Sigmoid colon (tissue), 7 donors: ENCODE measurements around the gene DCDC2C. TPM values are rescaled to one million over a fixed set of nuclear protein-coding genes. Genes with fewer than 3 reads are reported as not detected.
"Not testable (repeated sequence)": the region's sequence is repeated elsewhere in the genome, so short reads cannot be mapped to it uniquely, and the experiment has no call there.

Experiments
- DNase-seq: peaks from one replicate; pipeline ENCODE4 v3.0.0-alpha.2; 2019
- H3K27ac ChIP-seq, 4 donors: fragments of 200-600 bp; sonication (generic); one replicate each; pipeline ENCODE4 v1.5.1; 2016 to 2019; ENCODE audit warnings: mild to moderate bottlenecking in 1 of 4
- H3K27me3 ChIP-seq, 3 donors: fragments of 200-600 bp; sonication (generic); one replicate each; pipeline ENCODE4 v1.5.1; 2019; ENCODE audit warnings: mild to moderate bottlenecking in 1 of 3
- H3K36me3 ChIP-seq, 4 donors: fragments of 200-600 bp; sonication (generic); one replicate each; pipeline ENCODE4 v1.5.1; 2016 to 2019
- H3K4me1 ChIP-seq, 4 donors: fragments of 200-600 bp; sonication (generic); one replicate each; pipeline ENCODE4 v1.5.1; 2017 to 2019
- H3K4me3 ChIP-seq, 4 donors: fragments of 200-600 bp; sonication (generic); one replicate each; pipeline ENCODE4 v1.5.1; 2017 to 2019; ENCODE audit warnings: mild to moderate bottlenecking in 2 of 4, moderate library complexity in 1 of 4
- H3K9me3 ChIP-seq, 4 donors: fragments of 200-600 bp in 3 of 4; sonication (generic) in 3 of 4; one replicate each; pipeline versions ENCODE4 v1.5.1 to v1.6.1; 2013 to 2019
- CTCF ChIP-seq, 4 experiments: fragments of 450-650 bp in 3 of 4; fragments of 200-600 bp in 1 of 4; IDR thresholded peaks; one replicate each; pipeline ENCODE4 v1.5.1; 2016 to 2019; ENCODE audit warnings: antibody characterized with exemption in 4 of 4, mild to moderate bottlenecking in 3 of 4, moderate library complexity in 2 of 4
- EP300 ChIP-seq, 4 donors: sonication (generic); formaldehyde crosslinking; IDR thresholded peaks; one replicate each; pipeline ENCODE4 v1.6.1; 2017; ENCODE audit warnings: antibody characterized with exemption in 4 of 4
- POLR2A ChIP-seq, 2 donors: fragments of 450-650 bp; IDR thresholded peaks; one replicate each; pipeline ENCODE4 v1.6.1; 2016; ENCODE audit warnings: antibody characterized with exemption in 2 of 2, mild to moderate bottlenecking in 2 of 2, moderate library complexity in 2 of 2
- POLR2AphosphoS5 ChIP-seq, 4 donors: sonication (generic); formaldehyde crosslinking; IDR thresholded peaks; one replicate each; pipeline ENCODE4 v1.6.1; 2017; ENCODE audit warnings: antibody characterized with exemption in 4 of 4
- WGBS, 2 donors: extraction: QIAGEN DNeasy Blood & Tissue Kit; methylation state at CpG; one replicate each; pipeline ENCODE4 v1.1.7; 2013; 5-methylcytosine and 5-hydroxymethylcytosine counted together
- intact Hi-C: fragments of 100-400 bp; cut with DNase I; formaldehyde crosslinking; loops from one replicate; pipeline ENCODE4 v1.15.1; 2023
- polyA plus RNA-seq, 3 donors: library from polyadenylated mRNA; stranded (reverse); fragments of 200-250 nt; gene quantifications; one replicate each; pipeline ENCODE4 v1.2.3, GENCODE V29; 2013
- total RNA-seq, 4 donors: library from RNA; depleted of rRNA; stranded (reverse); fragments of >200 nt; gene quantifications; one replicate each; pipeline ENCODE4 v1.1.0, GENCODE V29; 2016
- donor health status: healthy with polysubstance abuse.
- donor health status: Bipolar disorder and iron deficiency.
- donor health status: healthy.

Gene DCDC2C
- total and polyA plus RNA-seq, 7 donors = 0.33 TPM; not detected in 6

- Histone ChIP-seq H3K9me3 (no peaks in the 10 kb centered on the region), H3K27ac (no peak overlapping the region), H3K4me1 (peaks cover 0 to 3% (median 2%) of the 10 kb centered on the region in 4 donors), H3K4me3 (no peak overlapping the region), H3K36me3 (no peaks in the 10 kb centered on the region), H3K27me3 (no peaks in the 10 kb centered on the region)
- intact Hi-C loops = no loop called here
- WGBS, 2 donors = 70 to 72% methylated on average over 36 of the region's 36 CpGs
- DNase-seq = no peak
- no peak for TF ChIP-seq EP300 (IDR thresholded peaks at IDR 0.05)
- no peak for TF ChIP-seq POLR2AphosphoS5 (IDR thresholded peaks at IDR 0.05)
- TF ChIP-seq POLR2A (IDR thresholded peaks at IDR 0.05) = no peak
- no peak for TF ChIP-seq CTCF (IDR thresholded peaks at IDR 0.05)
Measured at GRCh38 chr2:3656762-3657721, 46.3 kb upstream of the DCDC2C start.

- Histone ChIP-seq H3K27me3 (no peaks in the 10 kb centered on the region), H3K27ac (no peak within 1 kb of the TSS), H3K9me3 (no peaks in the 10 kb centered on the region), H3K36me3 (no peaks in the 10 kb centered on the region), H3K4me3 (no peak within 1 kb of the TSS), H3K4me1 (no peaks in the 10 kb centered on the region)
- DNase-seq = no peak
- WGBS, 2 donors = 88 to 93% methylated on average over 7 of the region's 7 CpGs
- intact Hi-C loops = no loop called here
- no peak for TF ChIP-seq POLR2A (IDR thresholded peaks at IDR 0.05)
- TF ChIP-seq CTCF (IDR thresholded peaks at IDR 0.05) = no peak
- TF ChIP-seq EP300 (IDR thresholded peaks at IDR 0.05) = no peak
- TF ChIP-seq POLR2AphosphoS5 (IDR thresholded peaks at IDR 0.05) = no peak
Measured at GRCh38 chr2:3657881-3658280, 45.5 kb upstream of the DCDC2C start, which contains the start of gene ALLC. Gene ALLC, plus strand, starts transcription at chr2:3658200. Its CDS starts 12,958 bp downstream, at chr2:3671158.

GRCh38 chr2:3659447-3660432, 43.6 kb upstream of the DCDC2C start:
- WGBS, 2 donors = 77 to 82% methylated on average over 26 of the region's 26 CpGs
- no peaks in the 10 kb centered on the region for H3K36me3 ChIP-seq
- H3K4me1 ChIP-seq = no peaks in the 10 kb centered on the region
- H3K4me3 ChIP-seq = no peak overlapping the region
- H3K9me3 ChIP-seq = no peaks in the 10 kb centered on the region
- DNase-seq = peak; percentile 51
- H3K27me3 ChIP-seq = no peaks in the 10 kb centered on the region
- TF ChIP-seq CTCF (IDR thresholded peaks at IDR 0.05) = no peak
- TF ChIP-seq EP300 (IDR thresholded peaks at IDR 0.05) = no peak
- TF ChIP-seq POLR2A (IDR thresholded peaks at IDR 0.05) = no peak
- no peak for TF ChIP-seq POLR2AphosphoS5 (IDR thresholded peaks at IDR 0.05)
- peak overlapping the region in 1 of 4 donors; percentile 23 for H3K27ac ChIP-seq
- intact Hi-C loops = no loop called here

- H3K4me1 ChIP-seq, H3K27me3 ChIP-seq, H3K4me3 ChIP-seq, intact Hi-C loops, H3K27ac ChIP-seq, DNase-seq, H3K36me3 ChIP-seq, H3K9me3 ChIP-seq: not testable (repeated sequence)
- WGBS, 2 donors = 46 to 77% methylated on average over 7 of the region's 7 CpGs
Measured at GRCh38 chr2:3660640-3661039, 42.7 kb upstream of the DCDC2C start.
